OCI-LY1 (cell line): Measurements from ENCODE around the gene LMX1B.
"Not testable (repeated sequence)": the region's sequence is repeated elsewhere in the genome, so short reads cannot be mapped to it uniquely, and the experiment has no call there.

ENCODE experiments used
- H2AFZ ChIP-seq: fragments of 200-600 bp; sonication (generic), shearing (Covaris generic); 2 replicates; pipeline ENCODE4 v1.6.0; 2014; ENCODE audit warnings: antibody characterized with exemption, mild to moderate bottlenecking, low read length
- H3F3A ChIP-seq: fragments of 200-600 bp; sonication (generic), shearing (Covaris generic); 2 replicates; pipeline ENCODE4 v1.6.0; 2014; ENCODE audit warnings: mild to moderate bottlenecking, antibody characterized with exemption, low read length, moderate library complexity; ENCODE audit not compliant: insufficient read depth
- H3K27ac ChIP-seq: fragments of 200-600 bp; sonication (generic); 2 replicates; pipeline ENCODE4 v1.5.1; 2014; ENCODE audit warnings: low read length, mixed run types, mild to moderate bottlenecking, low read depth; ENCODE audit not compliant: poor library complexity, severe bottlenecking
- H3K27me3 ChIP-seq: fragments of 200-600 bp; sonication (generic); 2 replicates; pipeline ENCODE4 v1.6.0; 2014; ENCODE audit warnings: antibody characterized with exemption, mild to moderate bottlenecking, low read length, moderate library complexity; ENCODE audit not compliant: insufficient read depth
- H3K36me3 ChIP-seq: fragments of 200-600 bp; sonication (generic); 2 replicates; pipeline ENCODE4 v1.6.1; 2014; ENCODE audit warnings: mild to moderate bottlenecking, antibody characterized with exemption, low read length, moderate library complexity, mixed read lengths; ENCODE audit not compliant: insufficient read depth
- H3K4me1 ChIP-seq: fragments of 200-600 bp; sonication (generic); 2 replicates; pipeline ENCODE4 v1.5.1; 2014; ENCODE audit warnings: mild to moderate bottlenecking, low read length, moderate library complexity; ENCODE audit not compliant: insufficient read depth, severe bottlenecking
- H3K4me2 ChIP-seq: fragments of 200-600 bp; sonication (generic), shearing (Covaris generic); 2 replicates; pipeline ENCODE4 v1.6.1; 2014; ENCODE audit warnings: low read length
- H3K4me3 ChIP-seq: fragments of 200-600 bp; sonication (generic); 2 replicates; pipeline ENCODE4 v1.5.1; 2014; ENCODE audit warnings: low read length, low read depth, mild to moderate bottlenecking, mixed read lengths; ENCODE audit not compliant: poor library complexity, severe bottlenecking
- H3K79me2 ChIP-seq: fragments of 200-600 bp; shearing (Covaris generic); 2 replicates; pipeline ENCODE4 v1.6.1; 2016; ENCODE audit warnings: mixed run types, low read length, mixed read lengths; ENCODE audit not compliant: insufficient read depth
- H3K9ac ChIP-seq: fragments of 200-600 bp; sonication (generic), shearing (Covaris generic); 2 replicates; pipeline ENCODE4 v1.6.1; 2014; ENCODE audit warnings: mild to moderate bottlenecking, low read length, mixed read lengths
- H3K9me2 ChIP-seq: fragments of 200-600 bp; sonication (generic), shearing (Covaris generic); 2 replicates; pipeline ENCODE4 v1.6.1; 2014; ENCODE audit warnings: low read depth, mild to moderate bottlenecking, low read length, mixed read lengths
- H3K9me3 ChIP-seq: fragments of 200-600 bp; shearing (Covaris generic); 2 replicates; pipeline ENCODE4 v1.6.1; 2014; ENCODE audit warnings: low read length, mixed read lengths
- H4K20me1 ChIP-seq: fragments of 200-600 bp; sonication (generic), shearing (Covaris generic); 2 replicates; pipeline ENCODE4 v1.6.0; 2016; ENCODE audit warnings: mild to moderate bottlenecking, low read length; ENCODE audit not compliant: insufficient read depth
- EZH2 ChIP-seq: fragments of 200-600 bp; sonication (generic), shearing (Covaris generic); IDR thresholded peaks from 2 replicates; pipeline ENCODE4 v1.8.0; 2017; ENCODE audit warnings: borderline replicate concordance, mixed run types, mild to moderate bottlenecking, antibody characterized with exemption, low read length, moderate library complexity, mixed read lengths
- TF ChIP-seq, protein P1 (sequence below): fragments of 200-600 bp; sonication (generic), shearing (Covaris generic); IDR thresholded peaks from 2 replicates; pipeline ENCODE4 v1.5.1; 2017; ENCODE audit warnings: mild to moderate bottlenecking, antibody characterized with exemption, low read length, moderate library complexity, mixed read lengths

The LMX1B gene

DNA sequence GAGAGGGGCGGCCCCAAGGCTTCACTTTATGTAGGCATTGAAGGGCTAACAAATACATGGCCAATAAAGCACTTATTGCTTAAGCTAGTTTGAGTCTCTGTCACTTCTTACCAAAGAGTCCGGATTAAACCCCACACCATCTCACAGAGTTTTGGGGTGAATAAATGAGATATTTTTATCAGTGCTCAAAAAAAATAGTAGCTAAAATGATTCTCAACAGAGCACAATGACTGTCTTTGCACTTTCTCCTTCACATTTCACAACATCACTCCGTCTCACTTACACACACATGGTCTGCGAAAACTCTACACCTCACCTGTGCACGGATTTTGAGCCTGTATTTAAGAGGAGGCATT lies 92.9 kb downstream of the LMX1B start:
- Histone ChIP-seq H3K4me1 (peaks cover 4% of the 10 kb centered on the region), H3F3A (no peaks in the 10 kb centered on the region), H2AFZ (no peak overlapping the region), H3K9me2 (no peaks in the 10 kb centered on the region), H3K27ac (no peak overlapping the region), H3K36me3 (no peaks in the 10 kb centered on the region; the same call in 1 of the 2 replicates), H4K20me1 (no peaks in the 10 kb centered on the region), H3K4me3 (no peak overlapping the region), H3K27me3 (peaks cover 8% of the 10 kb centered on the region; the same call in 1 of the 2 replicates), H3K9ac (no peak overlapping the region), H3K79me2 (no peaks in the 10 kb centered on the region), H3K4me2 (no peak overlapping the region), H3K9me3 (no peaks in the 10 kb centered on the region)
- TF ChIP-seq, protein P1, sequence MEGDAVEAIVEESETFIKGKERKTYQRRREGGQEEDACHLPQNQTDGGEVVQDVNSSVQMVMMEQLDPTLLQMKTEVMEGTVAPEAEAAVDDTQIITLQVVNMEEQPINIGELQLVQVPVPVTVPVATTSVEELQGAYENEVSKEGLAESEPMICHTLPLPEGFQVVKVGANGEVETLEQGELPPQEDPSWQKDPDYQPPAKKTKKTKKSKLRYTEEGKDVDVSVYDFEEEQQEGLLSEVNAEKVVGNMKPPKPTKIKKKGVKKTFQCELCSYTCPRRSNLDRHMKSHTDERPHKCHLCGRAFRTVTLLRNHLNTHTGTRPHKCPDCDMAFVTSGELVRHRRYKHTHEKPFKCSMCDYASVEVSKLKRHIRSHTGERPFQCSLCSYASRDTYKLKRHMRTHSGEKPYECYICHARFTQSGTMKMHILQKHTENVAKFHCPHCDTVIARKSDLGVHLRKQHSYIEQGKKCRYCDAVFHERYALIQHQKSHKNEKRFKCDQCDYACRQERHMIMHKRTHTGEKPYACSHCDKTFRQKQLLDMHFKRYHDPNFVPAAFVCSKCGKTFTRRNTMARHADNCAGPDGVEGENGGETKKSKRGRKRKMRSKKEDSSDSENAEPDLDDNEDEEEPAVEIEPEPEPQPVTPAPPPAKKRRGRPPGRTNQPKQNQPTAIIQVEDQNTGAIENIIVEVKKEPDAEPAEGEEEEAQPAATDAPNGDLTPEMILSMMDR = no peak
- TF ChIP-seq EZH2 = no peak

DNA sequence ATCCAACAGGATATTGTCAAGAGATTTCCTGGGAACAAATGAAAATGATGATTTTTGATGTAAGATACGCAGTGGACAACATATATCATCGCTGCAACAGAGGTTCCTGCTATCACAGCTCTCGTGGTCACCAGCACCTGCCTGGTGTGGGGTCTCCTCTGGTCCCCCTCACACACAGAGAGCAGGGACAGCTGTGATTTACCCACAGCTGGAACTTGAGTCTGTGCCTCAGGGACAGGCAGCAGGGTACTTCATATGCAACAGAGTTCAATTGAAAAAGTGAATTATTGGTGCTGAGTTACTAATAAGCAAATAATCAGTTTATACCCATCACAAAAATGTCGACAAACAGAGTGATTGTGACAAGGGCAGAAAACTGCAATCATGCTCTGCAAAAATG lies 93.4 kb downstream of the LMX1B start:
- Histone ChIP-seq H2AFZ (no peak overlapping the region), H3K9me3 (no peaks in the 10 kb centered on the region), H3K9ac (no peak overlapping the region), H3K4me1 (peaks cover 4% of the 10 kb centered on the region), H4K20me1 (no peaks in the 10 kb centered on the region), H3K9me2 (no peaks in the 10 kb centered on the region), H3K4me3 (no peak overlapping the region), H3K36me3 (no peaks in the 10 kb centered on the region; the same call in 1 of the 2 replicates), H3F3A (no peaks in the 10 kb centered on the region), H3K4me2 (no peak overlapping the region), H3K79me2 (no peaks in the 10 kb centered on the region), H3K27me3 (peaks cover 7% of the 10 kb centered on the region; the same call in 1 of the 2 replicates), H3K27ac (no peak overlapping the region)
- no peak for TF ChIP-seq EZH2
- TF ChIP-seq, protein P1 = no peak

DNA sequence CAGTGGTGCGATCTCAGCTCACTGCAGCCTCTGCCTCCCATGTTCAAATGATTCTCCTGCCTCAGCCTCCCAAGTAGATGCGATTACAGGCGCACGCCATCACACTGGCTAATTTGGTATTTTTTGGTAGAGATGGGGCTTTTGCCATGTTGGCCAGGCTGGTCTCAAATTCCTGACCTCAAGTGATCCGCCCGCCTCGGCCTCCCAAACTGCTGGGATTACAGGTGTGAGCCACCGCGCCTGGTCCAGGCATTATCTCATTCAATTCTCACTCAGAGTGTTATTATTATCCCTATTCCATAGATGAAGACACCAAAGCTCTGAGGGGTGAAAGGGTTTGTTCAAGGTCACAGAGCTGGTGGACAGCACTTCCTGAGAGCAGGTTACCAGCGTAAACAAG lies 94.0 kb downstream of the LMX1B start:
- H3K9me2 ChIP-seq, H3K4me3 ChIP-seq, H3F3A ChIP-seq, H3K4me2 ChIP-seq, H4K20me1 ChIP-seq, H3K9ac ChIP-seq, H3K36me3 ChIP-seq, H3K9me3 ChIP-seq, H3K4me1 ChIP-seq, H2AFZ ChIP-seq, H3K27me3 ChIP-seq, H3K79me2 ChIP-seq, H3K27ac ChIP-seq: not testable (repeated sequence)

DNA sequence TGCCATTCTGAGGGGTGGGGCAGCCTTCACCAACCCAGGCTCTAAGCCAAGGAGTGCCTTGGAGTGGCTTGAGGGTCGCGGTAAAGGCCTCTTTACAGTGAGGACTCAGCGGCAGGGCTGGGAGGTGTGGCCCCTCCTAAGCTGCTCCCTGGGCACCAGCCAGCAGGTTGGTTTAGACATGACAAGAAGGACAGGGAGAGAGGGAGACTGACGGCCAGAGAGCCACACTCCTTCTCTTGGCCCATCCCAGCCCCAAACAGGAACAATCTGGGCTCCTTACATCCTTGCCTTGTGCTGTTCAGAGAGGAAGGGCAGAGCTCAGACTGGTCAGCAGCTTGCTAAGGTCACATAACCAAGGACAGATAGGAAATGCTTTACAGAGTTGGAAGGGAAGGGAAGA lies 94.5 kb downstream of the LMX1B start:
- Histone ChIP-seq H3K27me3 (no peaks in the 10 kb centered on the region; the same call in 1 of the 2 replicates), H3K4me1 (peaks cover 4% of the 10 kb centered on the region), H3K27ac (no peak overlapping the region), H3K36me3 (no peaks in the 10 kb centered on the region; the same call in 1 of the 2 replicates), H3K9me3 (no peaks in the 10 kb centered on the region), H3K9ac (no peak overlapping the region), H3K9me2 (no peaks in the 10 kb centered on the region), H4K20me1 (no peaks in the 10 kb centered on the region), H3K4me3 (no peak overlapping the region), H2AFZ (no peak overlapping the region), H3K79me2 (no peaks in the 10 kb centered on the region), H3F3A (no peaks in the 10 kb centered on the region), H3K4me2 (no peak overlapping the region)
- no peak for TF ChIP-seq EZH2
- TF ChIP-seq, protein P1 = no peak
